Measurements from ENCODE around the gene DOCK6.

Gene DOCK6

DNA sequence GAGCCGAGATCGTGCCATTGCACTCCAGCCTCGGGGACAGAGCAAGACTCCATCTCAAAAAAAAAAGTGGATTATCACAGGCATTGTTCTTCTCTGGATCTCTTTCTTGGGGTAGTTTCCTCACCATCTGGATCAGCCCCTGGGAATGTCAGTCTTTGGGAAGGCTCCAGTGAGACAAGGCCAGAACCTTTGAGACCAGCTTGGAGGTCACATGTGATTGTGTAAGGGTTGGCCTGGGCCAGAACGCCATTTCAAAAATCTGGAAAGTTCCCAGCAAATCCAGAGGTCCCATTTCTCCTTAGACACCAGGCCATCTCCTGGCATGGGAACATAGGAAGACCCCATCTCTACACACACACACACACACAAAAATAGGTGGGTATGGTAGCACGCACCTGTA lies 37.2 kb downstream of the DOCK6 start:
- DNase-seq (ENCODE audit: low spot score), result no peak

DNA sequence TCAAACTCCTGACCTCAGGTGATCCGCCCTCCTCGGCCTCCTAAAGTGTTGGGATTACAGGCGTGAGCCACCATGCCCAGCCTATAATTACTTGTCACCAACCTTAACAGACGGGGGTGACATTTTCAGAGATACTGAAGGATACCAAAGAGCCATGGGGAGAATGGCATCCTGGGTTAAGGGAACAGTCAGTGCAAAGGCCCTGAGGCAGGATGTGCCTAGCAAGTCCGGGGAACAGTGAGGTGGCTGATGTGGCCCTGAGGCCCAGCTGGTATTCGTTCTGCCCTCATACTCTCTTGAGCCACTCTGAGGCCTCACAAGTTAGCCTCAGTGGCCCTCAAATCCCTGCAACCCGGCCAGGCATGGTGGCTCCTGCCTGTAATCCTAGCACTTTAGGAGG lies 37.9 kb downstream of the DOCK6 start:
- DNase-seq (ENCODE audit: low spot score), result no peak

DNA sequence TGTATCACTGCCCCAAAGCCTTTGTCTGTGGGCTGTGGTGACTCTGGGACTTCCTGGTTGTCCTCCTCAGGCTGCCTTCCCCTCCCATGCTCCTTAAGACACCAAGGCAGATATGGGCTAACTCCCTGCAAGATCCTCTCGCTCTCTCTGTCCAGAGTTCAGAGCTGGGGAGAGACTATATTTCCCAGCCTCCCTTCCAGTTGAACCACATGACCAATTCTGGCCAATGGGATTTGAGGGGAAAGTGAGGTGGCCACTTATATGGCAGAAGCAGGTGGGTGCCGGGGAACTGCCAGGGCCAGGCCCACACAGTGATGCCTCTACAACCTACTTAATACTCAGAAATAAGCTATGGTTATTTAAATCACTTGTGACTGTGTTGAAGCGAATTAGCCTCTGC lies 39.1 kb downstream of the DOCK6 start:
- no peak for DNase-seq (ENCODE audit: low spot score)

DNA sequence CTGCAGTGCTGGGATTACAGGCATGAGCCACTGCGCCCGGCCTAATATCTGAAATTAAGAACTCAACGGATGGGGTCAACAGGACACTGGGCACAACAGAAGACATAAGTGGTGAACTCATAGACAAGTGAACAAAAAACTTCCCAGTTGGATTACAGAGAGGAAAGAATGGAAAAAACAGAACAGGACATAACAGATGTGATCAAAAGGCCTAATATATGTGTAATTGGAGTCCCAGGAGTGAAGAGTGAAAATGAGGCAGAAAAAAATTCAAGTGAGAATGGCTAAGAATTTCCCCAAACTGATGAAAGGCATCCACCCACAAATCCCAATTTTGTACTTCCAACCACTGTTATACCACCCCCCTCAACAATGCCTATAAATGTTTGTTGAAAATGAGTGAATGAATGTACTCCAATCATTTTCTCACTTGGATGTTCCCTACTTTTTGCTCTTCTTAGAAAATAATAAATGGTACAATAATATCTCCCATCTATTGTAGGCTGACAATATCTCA lies 41.2 kb downstream of the DOCK6 start:
- DNase-seq (ENCODE audit: low spot score), result no peak

DNA sequence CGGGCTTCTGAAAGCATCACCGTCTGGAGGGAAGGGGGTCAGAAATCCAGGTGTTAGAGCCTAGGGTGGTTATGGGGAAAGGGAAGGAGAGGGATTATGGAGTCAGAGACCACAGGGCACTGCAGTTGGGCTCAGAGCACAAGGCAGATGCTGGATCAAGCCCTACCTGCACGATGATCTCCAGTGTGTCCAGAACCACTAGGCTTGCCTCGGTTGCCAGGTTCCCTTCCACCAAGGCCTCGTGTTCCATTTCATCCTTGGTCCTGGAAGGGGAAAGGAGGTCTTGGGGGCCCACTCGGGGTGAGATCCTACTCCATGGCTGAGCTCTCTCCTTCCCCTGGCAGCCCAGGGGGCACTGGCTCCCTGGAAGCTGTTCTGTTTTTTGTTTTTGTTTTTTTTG lies 47.9 kb downstream of the DOCK6 start:
- DNase-seq (ENCODE audit: low spot score), result no peak

DNA sequence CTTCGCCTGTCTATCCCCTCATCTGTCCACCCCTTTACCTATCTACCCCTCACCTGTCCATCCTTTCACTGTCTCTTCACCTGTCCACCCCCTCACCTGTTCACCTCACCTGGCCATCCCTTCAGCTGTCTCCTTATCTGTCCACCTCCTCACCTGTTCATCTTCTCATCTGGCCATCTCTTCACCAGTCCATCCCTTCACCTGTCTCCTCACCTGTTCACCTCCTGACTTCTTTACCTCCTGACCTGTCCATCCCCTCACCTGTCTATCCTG lies 51.7 kb downstream of the DOCK6 start:
- DNase-seq (ENCODE audit: low spot score), result no peak

DNA sequence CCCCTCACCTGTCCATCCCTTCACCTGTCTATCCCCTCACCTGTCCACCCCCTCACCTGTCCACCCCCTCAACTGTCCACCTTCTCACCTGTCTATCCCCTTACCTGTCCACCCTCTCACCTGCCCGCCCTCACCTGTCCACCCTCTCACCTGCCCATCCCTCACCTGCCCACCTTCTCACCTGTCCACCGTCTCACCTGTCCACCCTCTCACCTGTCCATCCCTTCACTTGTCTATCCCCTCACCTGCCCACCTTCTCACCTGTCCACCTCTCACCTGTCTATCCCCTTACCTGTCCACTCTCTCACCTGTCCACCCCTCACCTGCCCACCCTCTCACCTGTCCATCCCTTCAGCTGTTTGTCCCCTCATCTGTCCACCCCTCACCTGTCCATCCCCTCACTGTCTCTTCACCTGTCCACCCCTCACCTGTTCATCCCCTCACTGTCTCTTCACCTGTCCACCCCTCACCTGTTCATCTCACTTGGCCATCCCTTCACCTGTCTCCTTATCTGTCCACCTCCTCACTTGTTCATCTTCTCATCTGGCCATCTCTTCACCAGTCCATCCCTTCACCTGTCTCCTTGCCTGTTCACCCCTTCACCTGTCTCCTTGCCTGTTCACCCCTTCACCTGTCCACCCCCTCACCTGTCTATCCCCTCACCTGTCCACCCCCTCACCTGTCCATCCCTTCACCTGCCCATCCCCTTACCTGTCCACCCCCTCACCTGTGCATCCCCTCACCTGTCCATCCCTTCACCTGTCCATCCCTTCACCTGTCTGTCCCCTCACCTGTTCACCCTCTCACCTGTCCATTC lies 52.3 kb downstream of the DOCK6 start:
- DNase-seq (ENCODE audit: low spot score), result no peak

DNA sequence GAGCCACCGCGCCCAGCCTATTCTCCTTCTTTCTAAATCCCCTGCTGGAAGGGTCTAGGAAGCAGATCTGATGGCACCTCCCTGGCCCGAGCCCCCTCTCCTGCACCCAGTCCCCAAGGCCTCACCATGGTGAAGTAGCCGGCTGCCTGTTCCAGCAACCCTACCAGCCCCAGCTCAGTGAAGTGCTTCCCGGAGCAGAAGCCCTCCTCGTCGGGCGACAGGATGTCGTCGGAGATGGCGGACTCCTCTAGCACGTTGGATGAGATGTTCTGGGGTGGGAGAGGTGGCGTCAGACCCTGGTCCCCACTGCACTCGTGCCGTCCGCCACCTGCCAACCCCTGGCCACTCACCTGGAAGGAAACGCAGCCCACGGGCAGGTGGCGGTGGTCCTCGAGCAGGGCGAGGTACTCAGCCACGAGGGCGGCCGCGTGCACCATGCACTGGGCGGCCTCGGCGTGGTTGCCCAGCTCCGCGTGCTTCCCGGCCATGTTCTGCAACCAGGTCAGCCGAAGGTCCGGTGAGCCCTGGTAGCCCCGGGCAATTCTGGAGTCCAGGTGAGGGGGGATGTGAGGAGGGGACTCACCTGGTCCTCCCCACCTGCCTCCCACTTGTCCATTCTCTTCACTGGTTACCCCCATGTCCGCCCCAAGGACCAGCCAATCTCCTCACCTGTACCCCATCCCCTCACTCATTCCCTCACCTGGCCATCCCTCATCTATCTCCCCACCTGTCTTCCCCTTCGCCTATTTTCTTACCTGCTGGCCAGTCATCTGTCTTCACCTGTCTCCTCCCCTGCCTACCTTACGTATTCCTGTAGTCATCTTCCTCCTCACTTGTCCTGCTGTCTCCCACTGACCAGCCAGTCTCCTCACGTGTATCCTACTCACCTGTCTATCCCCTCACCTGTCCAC lies 53.5 kb downstream of the DOCK6 start:
- DNase-seq (ENCODE audit: low spot score), result no peak

DNA sequence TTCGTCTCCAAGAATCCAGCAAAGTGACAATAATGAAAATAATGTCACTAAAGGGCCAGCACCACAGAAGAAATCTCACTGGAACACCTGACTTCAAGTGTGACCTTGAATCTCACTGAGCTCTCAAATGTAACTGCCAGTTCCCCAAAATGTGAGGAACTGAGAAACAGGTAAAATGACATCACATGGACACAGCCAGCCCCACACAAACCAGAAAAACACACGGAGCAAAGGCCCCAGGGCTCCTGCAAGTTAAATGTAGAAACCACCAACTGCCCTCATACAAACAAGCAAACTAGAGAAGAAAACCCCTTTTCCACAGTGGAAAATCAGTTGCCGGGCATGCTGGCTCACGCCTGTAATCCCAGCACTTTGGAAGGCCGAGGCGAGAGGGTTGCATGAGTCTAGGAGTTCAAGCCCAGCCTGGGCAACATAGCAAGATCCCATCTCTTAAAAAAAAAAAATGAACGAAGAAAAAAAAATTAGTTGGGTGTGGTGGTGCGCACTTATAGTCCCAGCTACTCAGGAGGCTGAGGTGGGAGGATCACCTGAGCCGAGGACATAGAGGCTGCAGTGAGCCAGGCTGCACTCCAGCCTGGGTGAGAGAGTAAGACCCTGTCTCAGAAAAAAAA lies 56.3 kb downstream of the DOCK6 start:
- DNase-seq (ENCODE audit: low spot score), result no peak

DNA sequence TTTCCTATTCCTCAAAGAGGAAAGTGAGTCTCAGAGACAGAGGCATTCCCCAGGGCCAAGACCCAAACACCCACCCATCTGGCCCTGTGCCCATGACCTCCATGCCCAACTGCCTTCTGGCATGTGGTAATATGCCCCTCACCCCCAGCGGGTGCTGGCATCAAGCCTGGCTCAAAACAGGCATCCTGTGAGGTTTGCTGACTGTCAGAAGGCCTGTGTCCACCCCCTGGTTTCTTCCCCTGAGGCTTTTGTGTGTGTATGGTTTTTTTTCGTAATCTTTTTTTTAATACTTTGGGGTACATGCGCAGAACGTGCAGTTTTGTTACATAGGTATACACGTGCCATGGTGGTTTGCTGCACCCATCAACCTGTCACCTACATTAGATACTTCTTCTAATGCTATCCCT lies 57.4 kb downstream of the DOCK6 start:
- no peak for DNase-seq (ENCODE audit: low spot score)

DNA sequence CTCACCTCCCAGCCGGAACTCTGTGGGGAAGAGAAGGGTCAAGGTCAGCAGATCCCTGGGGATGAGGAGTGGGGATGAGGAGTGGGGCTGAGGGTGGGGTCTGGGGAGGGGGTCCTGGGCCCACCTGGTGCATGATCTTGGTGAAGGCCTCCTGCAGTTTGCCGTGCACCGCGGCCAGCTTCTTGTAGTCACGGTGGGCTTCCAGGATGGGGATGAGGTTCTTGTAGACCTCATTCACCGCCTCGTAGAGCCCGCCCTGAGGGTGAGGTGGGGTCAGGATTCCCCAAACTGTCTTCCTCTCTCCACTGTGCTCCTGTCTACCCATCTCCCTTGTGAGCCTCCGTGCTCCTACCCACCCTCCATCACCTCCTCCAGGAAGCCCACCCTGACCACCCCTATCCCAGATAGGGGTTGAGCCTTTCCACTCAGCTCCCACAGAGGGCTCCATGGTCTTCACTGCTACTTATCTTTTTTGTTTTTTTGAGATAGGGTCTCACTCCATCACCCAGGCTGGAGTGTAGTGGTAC lies 58.2 kb downstream of the DOCK6 start:
- no peak for DNase-seq (ENCODE audit: low spot score)

DNA sequence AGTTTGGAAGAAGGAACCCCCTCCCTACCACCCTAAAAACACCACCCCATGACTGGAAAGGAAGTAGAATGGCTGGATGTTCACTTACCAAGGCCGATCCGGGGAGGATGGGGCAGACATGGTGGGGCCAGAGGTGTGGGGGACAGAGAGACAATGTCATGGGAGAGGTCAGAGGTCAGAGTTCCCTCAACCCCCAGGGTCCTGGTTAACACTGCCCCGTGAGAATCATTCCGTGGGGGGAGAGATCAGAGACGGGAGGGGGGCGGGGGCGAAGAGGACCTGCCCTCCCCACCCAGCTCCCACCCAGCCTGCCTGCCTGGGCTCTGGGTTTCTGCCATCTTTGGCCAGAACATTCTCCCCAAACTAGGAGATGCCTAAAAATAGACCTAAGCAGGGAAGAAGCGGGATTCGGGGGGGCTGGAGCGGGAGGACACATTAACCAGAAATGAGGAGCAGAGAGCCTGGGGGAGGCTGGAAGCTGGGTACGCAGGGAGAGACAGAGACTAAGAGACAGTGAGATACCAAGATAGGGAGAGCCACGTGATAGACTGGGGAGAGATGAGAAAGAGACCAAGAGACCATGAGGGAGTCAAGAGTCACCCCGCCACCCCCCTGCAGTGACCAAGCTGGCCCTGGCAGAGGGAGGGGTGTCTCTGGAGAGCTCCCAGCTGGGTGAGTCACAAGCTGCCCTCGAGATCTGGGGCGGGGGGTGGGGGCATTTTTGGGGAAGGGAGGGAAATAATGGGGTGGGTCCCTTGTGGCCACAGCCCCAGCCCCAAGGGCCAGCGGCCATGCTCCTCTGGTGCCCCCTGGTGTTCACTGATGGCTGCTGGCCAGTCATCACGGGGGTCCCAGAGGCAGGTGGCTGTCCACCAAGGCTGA lies 58.9 kb downstream of the DOCK6 start:
- DNase-seq (ENCODE audit: low spot score), result peak; percentile 43

DNA sequence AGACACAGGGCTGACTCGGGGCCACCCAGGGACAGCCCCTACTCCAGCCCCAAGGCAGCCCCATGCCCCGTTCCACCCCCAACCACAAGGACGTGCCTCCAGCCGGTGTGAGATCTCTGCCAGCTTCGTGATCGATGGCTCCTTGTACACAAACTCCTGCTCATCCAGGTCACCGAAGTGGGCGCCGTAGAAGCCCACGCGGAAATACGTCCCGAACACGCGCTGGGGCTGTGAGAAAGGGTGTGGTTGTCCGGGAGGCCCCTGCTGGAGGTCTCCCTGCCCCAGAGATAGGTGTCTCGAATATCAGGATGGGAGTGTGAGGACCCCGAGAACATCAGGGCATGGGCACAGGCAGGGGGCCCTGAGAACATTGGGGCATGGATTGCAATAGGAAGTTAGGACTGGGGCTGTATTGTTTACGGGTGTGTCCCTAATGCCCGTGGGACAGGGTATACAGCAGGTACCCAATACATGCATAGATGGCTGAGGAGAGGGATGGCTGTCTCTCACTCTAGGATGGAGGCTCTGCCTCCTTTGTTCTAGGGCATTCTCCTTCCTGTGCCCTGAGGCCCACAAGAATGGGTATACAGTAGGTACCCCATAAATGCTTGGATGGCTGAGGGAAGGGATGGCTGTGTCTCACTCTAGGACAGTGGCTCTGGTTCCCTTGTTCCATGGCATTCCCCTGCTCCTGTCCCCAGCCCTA lies 59.7 kb downstream of the DOCK6 start:
- no peak for DNase-seq (ENCODE audit: low spot score)

DNA sequence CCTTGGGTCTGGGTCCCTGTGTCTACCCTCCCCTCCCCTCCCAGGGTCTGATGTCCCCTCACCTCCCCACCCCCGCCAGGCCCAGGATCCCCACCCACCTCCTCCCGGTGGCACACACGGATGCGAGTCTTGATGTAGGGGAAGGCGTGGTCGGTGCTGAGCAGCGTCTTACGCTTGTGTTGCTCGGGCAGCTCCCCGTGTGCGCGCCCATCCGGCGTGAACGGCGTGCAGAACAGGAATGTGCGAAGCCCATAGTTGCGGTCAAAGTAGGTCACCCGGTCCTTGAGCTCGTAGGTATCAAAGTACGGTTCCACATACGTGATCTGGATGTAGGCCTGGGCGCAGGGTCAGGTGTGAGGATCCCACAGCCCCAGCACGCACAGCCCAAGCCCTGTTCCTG lies 60.5 kb downstream of the DOCK6 start:
- DNase-seq (ENCODE audit: low spot score), result no peak

DNA sequence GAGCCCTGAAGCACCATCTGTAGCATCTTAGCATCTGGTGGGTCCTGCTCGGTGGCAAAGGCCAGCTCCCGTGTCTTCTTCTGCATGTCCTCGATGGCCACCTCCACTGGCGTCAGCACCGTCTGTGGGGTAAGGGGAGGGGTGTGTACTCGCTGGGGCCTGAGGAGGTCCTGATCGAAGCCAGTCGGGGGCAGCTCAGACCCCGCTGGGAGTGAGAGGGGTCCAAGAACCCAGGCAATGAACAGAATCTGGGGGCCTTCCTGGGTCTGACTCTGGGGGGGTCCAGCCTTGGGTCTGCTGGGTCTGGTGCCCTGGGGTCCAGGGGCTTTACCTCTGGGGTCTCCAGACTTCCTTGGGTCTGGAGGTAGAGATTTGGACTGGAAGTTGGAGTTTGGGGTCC lies 61.4 kb downstream of the DOCK6 start:
- DNase-seq (ENCODE audit: low spot score), result no peak

DNA sequence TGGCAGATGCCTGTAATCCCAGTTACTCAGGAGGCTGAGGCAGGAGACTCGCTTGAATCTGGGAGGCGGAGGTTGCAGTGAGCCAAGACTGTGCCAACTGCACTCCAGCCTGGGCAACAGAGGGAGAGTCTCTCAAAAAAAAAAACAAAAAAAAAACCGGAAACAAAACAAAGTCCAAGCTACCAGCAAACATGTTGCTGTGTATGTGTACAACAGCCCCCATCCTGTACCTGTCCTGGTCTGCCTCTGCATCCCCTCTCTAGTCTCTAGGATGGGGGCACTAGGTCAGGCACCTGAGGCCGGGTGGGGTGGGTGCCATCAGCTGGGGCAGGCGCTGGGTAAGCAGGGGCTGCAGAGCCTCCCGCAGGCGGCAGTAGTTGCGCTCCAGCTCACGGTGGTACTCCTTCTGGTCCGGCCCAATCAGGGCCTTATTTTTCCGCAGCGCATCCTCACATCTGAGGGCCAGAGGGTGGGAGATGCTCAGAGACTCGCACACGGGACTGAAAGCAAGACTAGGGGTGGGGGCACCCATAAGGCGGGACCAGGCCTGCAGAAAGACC lies 62.2 kb downstream of the DOCK6 start:
- no peak for DNase-seq (ENCODE audit: low spot score)

DNA sequence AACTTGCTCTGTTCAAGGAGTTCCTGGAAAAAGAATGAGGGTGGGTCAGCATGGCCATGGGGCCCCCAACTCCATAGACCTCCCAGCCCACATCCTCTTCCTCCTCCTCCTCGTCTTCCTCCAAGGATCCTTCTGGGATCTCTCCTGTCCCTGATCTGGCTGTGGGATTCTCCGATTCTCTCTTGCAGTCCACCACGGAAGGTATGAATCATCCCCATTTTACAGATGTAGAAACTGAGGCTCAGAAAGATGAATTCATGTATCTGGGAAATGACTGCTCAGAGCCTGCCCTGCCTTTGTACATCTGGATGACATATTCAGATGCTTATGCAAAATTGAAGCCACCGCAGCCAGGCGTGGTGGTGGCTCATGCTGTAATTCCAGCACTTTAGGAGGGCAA lies 62.8 kb downstream of the DOCK6 start:
- no peak for DNase-seq (ENCODE audit: low spot score)

DNA sequence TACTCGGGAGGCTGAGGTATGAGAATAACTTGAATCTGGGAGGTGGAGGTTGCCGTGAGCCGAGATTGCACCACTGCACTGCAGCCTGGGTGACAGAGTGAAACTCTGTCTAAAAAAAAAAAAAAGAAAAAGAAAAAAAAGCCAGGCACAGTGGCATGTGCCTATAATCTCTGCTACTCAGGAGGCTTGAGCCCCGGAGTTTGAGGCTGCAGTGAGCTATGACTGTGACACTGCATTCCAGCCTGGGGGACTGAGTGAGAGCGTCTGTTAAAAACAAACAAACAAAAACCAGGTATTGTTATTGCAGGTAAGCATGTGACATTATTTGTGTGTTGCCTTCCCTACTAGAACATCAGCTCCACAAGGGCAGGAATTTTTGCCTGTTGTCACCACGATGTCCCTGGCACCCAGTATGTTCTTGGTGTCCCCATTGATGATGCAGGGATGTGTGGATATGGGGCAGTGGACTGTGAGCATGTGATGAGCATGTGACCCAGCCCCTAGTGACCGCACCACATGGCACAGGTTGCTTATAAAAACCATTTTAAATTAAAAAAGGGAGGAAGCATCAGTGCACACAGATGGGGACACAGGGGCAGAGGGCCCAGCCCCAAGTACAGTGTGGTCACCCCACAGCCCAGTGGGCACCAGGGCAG lies 63.4 kb downstream of the DOCK6 start:
- DNase-seq (ENCODE audit: low spot score), result no peak

DNA sequence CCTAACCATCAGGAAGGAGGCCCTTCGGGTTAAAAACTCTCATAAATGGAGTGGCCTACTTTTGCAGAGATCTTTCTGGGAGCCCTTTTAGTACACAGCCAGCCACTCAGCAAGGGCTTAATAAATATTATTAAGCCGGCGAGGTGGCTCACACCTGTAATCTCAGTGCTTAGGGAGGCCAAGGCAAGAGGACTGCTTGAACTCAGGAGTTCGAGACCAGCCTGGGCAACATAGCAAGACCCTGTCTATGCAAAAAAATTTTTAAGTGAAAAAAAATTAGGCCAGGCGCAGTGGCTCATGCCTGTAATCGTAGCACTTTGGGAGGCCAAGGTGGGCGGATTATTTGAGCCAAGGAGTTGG lies 64.2 kb downstream of the DOCK6 start:
- DNase-seq (ENCODE audit: low spot score), result no peak
